CD4-positive, alpha-beta T cell treated with Interleukin-2 at 100 ng/mL for 4 hours (primary cell): ENCODE measurements around the gene SLC15A1.
"Not testable (repeated sequence)": the region's sequence is repeated elsewhere in the genome, so short reads cannot be mapped to it uniquely, and the experiment has no call there.

Experiments
- DNase-seq: peaks from one replicate; pipeline ENCODE4 v3.0.0-alpha.2; 2020; ENCODE audit warnings: low spot score

The SLC15A1 gene

GRCh38 chr13:98656223-98656622 is 96.2 kb downstream of the SLC15A1 start:
- no peak for DNase-seq

GRCh38 chr13:98653463-98653985 is 98.9 kb downstream of the SLC15A1 start:
- DNase-seq, result peak; percentile 75

GRCh38 chr13:98652721-98653462 is 99.6 kb downstream of the SLC15A1 start:
- no peak for DNase-seq

- no peak for DNase-seq
Observed at GRCh38 chr13:98652276-98652675, 100.2 kb downstream of the SLC15A1 start.

- no peak for DNase-seq
Observed at GRCh38 chr13:98651744-98652143, 100.7 kb downstream of the SLC15A1 start.

- DNase-seq, result no peak
Observed at GRCh38 chr13:98650396-98651107, 101.9 kb downstream of the SLC15A1 start.

- DNase-seq, result no peak
Observed at GRCh38 chr13:98649861-98650260, 102.6 kb downstream of the SLC15A1 start.

- DNase-seq, result no peak
Observed at GRCh38 chr13:98648686-98649085, 103.8 kb downstream of the SLC15A1 start.

GRCh38 chr13:98648141-98648540 is 104.3 kb downstream of the SLC15A1 start:
- DNase-seq, result no peak

- DNase-seq, result no peak
Observed at GRCh38 chr13:98647121-98647520, 105.4 kb downstream of the SLC15A1 start.

- DNase-seq, result no peak
Observed at GRCh38 chr13:98643479-98643878, 109.0 kb downstream of the SLC15A1 start.

GRCh38 chr13:98641075-98641474 is 111.4 kb downstream of the SLC15A1 start:
- DNase-seq, result no peak

- not testable (repeated sequence) for DNase-seq
Observed at GRCh38 chr13:98639785-98640184, 112.7 kb downstream of the SLC15A1 start.

GRCh38 chr13:98638352-98638751 is 114.1 kb downstream of the SLC15A1 start:
- DNase-seq, result not testable (repeated sequence)
